Epidermal melanocyte (primary cell): ENCODE results near the gene SSR4.

Experiments
- DNase-seq: peaks from one replicate; pipeline ENCODE4 v3.0.0; 2011; ENCODE audit warnings: low spot score; ENCODE audit not compliant: insufficient read length

SSR4 gene

DNA sequence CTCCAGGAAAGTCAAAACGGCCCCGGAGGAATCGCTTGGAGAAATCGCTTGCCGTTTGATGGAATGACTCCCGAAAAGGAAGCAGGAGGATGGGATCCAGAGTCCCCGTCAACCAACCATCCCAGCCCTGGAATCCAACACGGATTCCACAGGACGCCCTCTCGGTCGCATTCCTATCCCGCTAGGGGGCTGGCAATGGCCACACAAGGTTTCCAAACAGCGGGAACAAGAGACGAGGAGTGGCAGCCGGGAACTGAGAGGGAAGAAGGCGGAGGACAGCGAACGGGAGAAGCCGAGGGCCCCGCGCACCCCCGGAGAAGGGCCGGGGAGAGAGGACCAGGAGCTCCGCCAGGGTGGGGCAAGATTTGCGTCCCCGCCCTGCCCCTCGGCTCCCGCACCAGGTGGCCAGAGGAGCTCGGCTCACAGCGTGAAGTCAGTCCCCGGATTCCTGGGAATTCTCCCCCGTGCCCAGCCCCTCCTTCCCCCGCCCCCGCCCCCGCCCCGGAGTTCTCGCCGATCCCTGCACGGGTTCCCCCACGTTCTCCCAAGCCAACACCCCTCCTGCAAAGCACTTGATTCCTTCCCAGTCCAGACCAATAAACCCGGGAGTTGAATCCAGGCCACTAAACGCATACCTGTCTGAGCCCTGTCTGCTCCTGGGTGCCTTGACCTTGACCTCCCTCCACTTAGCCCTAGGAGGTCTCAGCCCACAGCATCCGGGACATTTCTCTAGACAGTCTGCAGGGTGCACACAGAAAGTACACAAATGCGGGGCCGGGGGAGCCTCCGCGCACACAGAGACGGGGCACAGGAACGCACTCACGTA lies 34.5 kb downstream of the SSR4 start:
- DNase-seq: no peak

DNA sequence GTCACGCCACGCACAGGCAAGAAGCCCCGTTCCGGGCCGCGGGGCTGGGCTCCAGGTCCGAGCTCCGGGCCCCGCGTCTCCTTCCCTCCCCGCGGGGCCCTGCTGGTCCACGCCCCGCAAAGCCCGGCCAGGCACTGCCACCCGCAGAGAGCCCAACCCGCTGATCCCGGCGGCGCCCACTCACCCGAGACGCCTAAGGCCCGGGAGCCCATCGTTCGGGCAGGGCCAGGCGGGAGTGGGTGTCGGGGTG lies 35.0 kb downstream of the SSR4 start:
- DNase-seq: no peak

DNA sequence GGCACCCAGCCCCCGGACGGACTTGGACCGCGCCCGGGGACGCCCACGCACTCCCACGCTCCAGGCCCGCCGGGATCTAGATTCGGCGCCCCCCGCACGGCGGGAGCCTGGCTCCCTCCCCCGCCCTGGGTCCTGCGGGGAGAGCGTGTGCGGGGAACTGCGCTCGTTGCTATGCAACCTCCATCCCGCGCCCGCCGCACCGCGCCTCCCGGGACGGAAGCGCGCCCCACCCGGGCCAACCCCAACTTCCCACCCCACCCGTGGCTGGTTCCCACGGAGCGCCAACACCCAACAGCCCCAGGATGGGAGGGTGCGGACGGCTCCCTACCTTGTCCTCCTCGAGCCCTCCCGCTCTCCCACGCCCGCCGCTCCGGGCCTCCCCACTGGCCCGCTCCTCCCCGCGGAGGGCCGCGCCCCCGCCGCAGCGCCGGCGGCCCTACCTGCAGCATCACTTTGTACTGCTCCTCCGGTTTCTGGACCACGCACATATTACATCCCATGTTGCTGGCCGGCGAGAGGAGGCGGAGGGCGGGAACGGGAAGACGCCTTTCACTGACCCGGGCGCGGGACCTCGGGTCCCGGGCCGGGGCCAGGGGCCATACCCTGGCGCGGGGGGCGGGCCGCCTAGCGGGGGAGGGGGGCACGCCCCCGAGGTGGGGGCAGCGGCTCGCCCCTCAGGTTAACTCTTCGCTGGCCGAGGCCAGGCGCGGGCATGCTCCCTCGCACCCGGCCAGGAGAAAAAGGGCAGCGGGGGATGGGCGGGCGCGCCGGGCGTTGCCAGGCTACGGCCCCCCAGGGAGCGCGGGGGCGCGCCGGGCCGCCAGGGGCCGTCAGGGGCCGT lies 35.6 kb downstream of the SSR4 start, which contains the start of gene PDZD4:
Gene PDZD4, minus strand, starts transcription at position 746 of the 841 bp plus-strand sequence. Its CDS starts 246 bp downstream, at position 500.
- no peak for DNase-seq

DNA sequence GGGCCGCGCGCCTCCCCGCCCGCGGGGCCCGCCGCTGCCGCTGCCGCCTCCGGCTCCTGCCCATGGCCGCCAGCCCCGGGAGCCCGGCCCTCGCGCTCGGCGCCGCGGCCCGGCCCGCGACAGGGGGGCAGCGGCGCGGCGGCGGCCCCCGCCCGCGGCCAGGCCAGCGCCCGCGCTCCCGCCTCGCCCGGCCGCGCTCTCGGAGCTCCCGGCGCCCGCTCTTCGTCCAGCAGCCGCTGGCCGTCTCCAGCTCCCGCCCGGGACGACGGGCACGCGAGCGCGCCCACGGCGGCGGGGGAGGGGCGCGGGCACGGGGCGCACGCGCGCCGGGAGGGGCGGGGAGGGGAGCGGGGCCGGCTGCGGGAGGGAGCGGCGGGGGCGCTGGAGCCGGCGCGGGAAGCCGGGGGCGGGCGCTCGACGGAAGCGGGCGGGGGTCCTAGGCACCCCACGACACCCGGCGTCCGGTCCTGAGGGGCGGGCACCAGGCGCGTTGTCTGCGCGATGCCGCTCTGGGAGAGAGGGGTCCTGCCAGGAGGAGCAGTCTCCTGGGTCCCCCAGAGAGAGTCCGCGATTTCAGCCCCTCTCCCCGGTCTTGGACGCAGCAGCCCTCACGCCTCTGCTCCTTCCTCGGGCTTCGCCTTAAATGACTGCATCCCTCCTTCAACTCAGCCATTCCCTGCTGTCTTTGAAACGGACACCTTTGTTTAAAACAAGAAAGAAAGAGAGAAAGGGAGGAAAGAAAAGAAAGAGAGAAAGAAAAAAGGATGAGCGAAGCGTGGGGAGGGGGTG lies 36.4 kb downstream of the SSR4 start:
- DNase-seq: no peak

DNA sequence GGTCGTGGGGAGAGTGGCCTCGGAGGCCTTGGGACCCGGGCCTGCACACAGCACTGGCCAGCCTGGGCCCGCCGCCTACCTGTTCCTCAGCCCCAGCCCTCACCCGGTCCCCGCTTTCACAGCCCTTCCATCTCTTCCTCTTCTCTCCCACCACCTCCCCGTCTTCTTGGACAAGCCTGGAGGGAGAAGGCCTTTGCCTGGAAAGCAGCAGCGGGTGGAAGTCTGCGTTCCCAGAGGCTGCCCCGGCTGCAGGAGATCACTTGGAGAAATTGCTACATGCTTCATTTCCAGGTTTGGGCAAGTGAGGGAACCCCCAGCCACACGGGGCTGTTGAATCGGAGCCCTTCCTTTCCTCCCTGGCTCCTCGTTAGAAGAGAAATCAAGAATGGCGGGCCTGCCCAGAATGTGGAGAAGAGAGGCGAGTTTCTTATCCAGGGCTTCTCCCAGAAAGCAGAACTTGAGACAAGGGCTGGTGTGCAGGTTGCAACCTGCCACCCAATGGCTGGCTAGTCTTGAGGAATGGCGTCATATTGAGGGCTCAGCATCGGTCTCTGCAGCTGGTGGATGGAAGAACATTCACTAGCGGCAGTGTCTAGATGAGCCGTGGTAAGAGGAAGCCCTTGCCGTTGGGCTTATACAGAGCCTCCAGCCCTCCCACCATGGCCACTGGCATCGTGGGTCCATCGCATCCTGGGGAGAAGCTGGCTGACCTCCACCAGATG lies 37.1 kb downstream of the SSR4 start:
- no peak for DNase-seq

DNA sequence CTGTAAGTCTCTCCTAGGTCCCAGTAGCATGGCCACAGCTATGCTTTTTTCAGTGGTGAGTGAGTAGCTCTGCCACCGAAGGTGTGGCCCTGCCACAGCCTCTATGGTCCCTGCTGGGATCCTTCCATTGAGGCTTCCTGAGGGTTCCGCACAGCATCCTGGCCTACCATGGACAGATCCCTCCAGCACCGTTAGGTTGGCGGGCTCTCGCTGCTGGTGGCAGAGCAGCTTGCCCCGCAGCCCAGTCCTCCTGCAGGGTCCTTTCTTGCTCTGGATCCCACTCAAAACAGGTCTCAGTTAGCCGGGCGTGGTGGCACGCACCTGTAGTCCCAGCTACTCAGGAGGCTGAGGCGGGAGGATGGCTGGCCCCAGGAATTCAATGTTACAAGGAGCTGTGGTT lies 38.3 kb downstream of the SSR4 start:
- no peak for DNase-seq

DNA sequence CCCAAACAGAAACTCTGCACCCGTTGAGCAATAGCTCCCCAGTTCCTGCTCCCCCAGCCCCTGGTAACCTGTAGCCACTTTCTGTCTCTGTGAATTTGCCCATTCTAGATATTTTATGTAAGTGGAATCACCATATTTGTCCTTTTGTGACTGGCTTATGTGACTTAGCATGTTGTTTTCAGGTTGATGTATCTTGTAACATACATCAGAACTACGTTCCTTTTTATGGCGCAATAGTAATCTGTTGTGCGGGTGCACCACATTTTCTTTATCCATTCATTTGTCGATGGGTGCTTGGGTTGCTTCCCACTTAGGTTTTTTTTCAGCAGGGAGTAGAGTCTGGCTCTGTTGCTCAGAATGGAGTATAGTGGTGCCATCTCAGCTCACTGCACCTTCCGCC lies 42.5 kb downstream of the SSR4 start:
- no peak for DNase-seq

DNA sequence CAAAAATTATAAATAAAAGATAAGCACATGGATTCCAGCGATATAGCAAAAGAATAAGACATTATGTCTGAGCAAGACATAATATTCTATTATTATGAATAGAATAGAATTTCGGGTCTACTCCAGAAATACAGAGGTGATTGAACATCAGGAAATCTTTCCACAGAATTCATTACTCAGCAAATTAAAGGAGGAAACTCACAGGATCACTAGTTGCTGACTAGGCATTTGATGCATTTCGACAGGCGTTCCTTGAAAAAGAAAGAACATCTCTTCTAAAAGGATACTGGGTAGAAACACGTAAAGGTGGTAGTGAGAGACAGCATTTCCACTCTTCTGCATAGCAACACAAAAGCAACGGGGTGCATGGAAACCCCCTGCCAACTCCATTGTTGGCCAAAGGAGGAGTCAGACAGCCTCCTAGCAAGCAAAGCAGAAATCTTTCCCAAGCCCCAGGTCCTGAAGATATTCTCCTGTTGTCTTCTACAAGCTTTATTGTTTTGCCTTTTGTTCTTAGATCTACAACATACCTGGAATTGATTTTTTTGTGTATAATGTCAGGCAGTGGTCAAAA lies 50.1 kb downstream of the SSR4 start:
- no peak for DNase-seq

DNA sequence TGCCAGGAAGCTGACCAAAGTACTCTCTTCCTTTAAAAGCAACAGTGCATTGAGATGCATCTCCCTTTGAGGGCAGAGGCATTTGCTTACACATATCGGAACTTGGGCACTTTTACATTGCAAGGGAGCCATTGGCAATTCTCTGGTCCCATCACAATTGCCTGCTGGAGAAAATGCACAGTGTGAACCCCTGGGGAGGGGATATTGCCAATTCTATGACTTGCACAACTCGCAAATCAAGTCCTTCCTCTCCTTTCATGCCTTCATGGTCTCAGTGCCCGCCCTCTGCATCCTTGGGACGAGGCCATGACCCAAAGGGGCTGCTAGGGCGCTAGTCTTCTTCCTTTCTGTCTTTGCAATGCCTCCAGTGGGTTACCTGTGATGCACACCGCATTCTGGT lies 50.7 kb downstream of the SSR4 start:
- DNase-seq: no peak

DNA sequence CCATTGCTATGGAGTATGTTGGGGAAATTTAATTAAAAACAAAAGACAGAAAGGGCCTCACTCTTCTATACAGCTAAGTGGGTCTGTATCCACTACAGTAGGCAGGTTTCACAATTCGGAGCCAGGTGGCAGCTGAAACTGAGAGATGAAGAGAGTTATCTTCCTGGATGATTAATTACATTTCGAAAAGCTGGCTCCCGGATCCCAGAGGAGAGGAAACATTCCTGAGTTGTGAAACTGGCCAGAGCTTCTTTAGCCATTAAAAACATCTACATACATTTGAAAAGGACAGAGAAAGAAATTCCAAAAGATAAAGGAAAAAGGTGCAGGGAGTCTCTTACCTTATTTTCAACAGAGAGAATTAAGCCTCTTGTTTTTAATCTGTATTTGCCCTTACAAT lies 51.4 kb downstream of the SSR4 start:
- DNase-seq: no peak
